HG03175 (cell line): ENCODE data around the gene NEU1.

Experiments used
- ATAC-seq: cut with Tn5 transposase; IDR thresholded peaks from one replicate; pipeline ENCODE4 v1.9.1; 2021; ENCODE audit warnings: mild to moderate bottlenecking, moderate library complexity; ENCODE audit not compliant: unreplicated experiment

The NEU1 gene

GRCh38 chr6:31896856-31897611 lies 34.4 kb upstream of the NEU1 start:
- ATAC-seq, result no peak

GRCh38 chr6:31896493-31896855 lies 33.9 kb upstream of the NEU1 start:
- no peak for ATAC-seq

DNA sequence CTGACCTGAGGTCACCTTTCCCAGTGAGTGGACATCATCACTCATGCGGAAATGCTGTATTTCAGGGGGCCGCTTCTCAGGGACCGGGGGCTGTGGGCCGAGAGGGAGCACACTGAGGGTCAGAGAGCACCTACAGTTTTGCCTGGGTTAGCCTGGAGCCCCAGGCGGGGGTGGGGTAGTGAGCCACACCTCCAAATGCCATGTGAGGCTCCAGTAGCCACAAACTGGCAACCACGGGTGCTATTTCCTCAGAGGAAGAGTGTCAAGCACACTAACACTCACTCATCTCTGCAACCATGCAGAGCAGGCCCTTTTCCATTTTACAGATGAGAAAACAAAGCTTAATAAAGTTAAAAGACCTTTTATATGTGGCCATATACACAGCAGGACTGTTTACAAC lies 30.2 kb upstream of the NEU1 start:
- no peak for ATAC-seq

DNA sequence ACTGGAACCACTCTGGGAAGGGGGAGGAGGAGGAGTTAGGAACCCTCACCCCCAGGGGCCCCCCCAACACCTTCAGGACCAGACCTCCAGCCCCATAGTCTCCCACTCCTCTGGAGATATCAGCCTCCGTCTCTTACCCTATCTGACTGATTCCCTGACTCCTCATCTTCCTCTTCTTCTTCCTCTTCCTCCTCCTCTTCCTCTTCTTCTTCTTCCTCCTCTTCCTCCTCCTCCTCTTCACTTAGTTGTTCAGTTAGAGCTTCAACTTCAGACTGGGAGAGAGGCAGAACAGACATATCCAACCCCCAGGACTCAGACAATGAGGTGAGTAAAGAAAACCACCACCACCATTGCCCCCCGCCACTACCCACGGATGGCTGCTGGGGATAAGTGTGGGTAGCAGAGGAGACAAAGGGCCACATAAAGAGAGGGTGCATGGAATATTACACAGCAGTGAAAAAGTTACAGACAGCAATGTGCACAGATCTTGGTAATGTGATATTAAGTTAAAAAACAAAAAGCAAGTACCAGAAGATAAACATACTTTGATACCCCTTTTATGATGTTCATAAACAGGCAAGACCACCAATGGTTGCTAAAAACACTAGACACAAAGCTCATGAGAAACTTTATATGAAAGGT lies 26.8 kb upstream of the NEU1 start:
- no peak for ATAC-seq

- no peak for ATAC-seq
Measured at GRCh38 chr6:31888276-31889258, 25.9 kb upstream of the NEU1 start.

- no peak for ATAC-seq
Measured at GRCh38 chr6:31887173-31888007, 24.8 kb upstream of the NEU1 start.

DNA sequence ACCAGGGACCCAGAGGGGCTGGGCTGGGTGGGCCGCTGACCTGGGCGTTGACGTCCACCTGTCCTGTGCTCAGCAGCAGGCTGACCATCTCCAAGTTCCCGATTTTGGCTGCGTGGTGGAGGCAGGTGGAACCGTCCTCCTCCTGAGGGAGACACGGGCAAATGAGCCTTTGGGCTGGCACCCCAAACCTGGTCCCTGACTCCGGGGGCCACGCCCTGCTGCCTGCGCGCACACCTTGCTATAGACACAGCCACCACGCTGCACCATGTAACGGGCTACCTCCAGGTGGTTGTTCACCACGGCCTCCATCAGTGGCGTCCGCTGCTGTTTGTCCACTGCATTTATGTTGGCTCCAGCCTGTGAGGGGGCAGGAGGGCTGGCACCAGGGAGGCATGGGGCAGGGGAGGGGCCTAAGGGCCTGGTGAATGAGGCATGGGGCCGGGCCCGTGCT lies 23.9 kb upstream of the NEU1 start:
- no peak for ATAC-seq

GRCh38 chr6:31884528-31885035 lies 22.0 kb upstream of the NEU1 start:
- ATAC-seq, result no peak

DNA sequence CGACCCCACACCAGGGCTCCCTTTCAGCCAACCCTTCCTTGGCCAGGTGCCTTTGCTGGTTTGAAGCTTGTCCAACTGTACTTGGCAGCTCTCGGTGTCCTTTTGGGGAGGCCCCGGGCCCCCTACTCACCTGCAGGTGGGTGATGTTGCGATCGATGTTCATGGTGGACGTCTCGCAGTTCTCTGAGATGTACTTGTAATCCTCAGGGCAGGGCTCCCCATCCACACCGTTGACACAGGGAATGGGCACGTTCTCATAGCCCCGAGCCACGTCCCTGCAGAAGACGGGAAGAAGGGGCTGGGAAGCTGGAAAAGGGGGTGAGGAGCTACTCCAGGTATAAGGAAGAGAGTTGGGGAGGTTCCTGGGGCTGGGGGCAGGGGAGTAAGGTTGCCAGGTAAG lies 21.1 kb upstream of the NEU1 start:
- no peak for ATAC-seq

GRCh38 chr6:31882344-31882743 lies 19.7 kb upstream of the NEU1 start:
- no peak for ATAC-seq

DNA sequence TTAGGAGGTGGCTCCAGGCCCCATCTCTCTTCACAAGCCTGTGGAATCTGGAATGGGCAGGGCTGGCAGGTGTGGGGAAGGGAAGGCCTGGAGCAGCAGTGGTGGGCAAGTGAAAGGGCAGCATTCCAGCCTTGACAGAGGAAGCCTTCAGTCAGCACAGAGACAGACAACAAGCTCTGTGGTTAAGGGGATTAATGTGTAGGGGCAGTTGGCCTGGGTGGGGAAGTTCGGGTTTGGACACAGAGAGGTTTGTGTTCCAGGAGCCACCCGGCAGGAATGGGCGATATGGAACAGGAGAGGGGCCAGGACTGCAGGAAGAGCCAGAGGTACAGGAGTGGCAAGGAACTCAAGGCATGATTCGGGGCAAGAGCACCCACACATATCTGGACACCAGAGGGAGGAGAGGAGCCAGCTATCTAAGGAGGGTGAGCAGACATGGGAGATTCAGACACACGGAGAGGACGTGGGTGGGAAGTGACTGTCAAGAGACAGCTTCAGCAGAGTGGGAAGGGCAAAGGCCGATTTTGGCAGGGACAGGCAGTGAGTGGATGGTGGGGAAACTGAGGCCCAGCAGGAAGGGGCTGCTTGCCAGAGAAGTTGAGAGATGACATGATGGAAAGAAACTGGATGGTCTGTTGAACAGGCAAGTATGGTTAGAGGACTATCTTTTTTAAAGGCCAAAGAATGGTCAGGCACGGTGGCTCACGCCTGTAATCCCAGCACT lies 18.7 kb upstream of the NEU1 start:
- no peak for ATAC-seq

DNA sequence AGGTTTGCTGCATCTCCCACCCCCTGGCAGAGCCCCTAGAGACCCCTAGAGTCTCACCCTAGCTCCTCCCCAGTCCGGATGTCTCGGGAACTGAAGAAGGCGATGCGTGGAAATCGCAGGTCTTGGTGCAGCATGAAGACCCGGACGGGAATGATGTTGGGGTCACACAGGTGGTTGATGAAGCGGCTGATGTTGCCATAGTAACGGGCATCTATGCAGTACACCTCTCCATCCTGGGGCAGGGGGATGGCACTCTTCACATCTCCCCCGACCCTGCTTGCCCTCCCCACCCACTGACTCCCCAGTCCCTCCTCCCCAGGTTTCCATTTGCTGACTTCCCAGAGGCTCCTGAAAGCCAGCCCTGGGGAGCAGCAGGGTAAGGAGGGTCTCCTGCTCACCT lies 18.0 kb upstream of the NEU1 start:
- no peak for ATAC-seq

DNA sequence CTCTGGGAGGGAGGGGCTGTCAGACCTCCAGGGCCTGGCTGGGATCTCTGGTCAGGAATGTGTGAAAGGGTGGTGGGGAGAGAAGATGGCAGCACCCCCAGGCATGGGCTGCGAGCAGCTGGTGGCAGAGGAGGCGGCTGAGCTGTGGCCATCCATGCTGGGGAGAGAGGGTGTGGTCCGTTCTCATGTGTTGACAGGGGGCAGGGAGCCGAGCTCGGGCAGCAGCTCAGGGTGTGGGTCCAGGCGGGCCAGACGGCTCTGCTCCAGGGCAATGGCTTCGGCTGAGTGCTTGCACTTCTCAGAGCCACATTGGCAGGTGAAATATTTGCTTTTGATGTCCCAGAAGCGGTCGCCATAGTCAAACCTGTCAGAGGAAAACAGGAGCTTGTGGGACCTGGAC lies 17.3 kb upstream of the NEU1 start:
- no peak for ATAC-seq

GRCh38 chr6:31879143-31879542 lies 16.5 kb upstream of the NEU1 start:
- no peak for ATAC-seq

DNA sequence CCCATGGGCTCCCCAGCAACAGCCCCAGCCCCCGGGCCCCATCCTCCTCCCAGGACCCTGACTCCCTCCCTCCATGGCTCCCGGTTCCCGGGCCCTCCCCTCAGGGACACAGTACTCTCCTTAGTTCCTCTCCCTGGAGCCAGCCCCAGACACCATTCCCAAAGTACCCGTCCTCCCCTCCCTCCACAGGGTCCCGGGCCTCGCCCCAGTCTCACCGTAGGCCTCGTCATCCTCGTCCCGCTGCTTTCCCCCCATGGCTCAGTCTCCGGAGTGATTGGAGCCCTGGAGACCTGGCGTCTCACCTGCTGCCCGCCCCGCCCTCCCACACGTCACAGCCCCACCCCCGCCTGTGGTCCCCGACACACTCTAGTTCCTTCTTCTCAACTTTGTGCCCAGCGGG lies 16.1 kb upstream of the NEU1 start, which contains the start of gene SLC44A4:
SLC44A4 (minus strand) TSS at position 272 of the 400 bp plus-strand sequence; CDS start at position 255, 17 bp downstream.
- ATAC-seq, result no peak

DNA sequence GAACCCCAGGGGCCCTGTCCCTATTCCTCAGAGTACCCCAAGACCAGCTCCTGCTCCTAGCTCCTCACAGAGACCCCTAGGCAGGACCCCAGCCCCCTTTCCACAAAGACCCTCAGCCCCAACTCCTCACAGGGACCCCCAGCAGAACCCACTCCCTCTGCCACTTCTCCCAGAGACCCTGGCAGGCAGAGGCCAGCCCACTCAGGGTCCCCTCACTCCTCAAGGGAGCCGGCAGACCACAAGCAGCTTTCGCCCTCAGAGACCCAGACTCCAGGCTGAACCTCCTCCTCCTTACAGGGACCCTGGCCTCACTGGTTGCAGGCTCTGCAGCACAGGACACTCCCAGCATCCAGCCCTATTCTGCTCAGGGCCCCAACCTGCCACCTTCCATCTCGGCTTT lies 15.6 kb upstream of the NEU1 start:
- ATAC-seq, result no peak

- no peak for ATAC-seq
Measured at GRCh38 chr6:31877651-31878161, 15.1 kb upstream of the NEU1 start.

DNA sequence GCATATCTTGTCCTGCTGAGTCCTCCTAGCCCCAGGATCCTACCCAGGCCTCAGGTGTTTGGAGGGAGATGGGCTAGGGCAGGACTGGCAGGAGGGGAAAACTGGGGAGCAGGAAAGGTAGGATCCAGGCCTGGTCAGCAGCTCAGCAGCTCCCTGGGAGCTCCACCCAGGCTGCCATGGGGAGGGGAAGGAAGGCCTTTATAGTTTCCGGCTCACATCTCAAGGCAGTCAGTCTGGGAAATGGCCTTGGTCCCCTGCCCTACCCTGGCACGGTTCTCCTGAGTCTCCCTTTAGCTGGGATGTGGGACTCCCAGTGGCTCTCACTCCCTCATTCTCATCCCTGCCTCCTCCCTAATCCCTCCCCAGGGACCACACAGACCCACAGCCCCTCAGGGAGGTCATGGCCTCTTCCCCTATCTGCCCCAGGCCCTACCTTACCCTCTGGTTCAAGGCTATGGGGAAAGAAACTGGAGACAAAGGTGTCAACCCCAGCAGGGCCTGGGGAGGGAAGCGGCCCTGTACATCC lies 14.6 kb upstream of the NEU1 start:
- ATAC-seq, result no peak

- ATAC-seq, result no peak
Measured at GRCh38 chr6:31876357-31876756, 13.7 kb upstream of the NEU1 start.
